NCI-H524 (cell line): ENCODE data around the gene CLK3.
"Not testable (repeated sequence)": the region's sequence is repeated elsewhere in the genome, so short reads cannot be mapped to it uniquely, and the experiment has no call there.

Experiments
- DNase-seq, 2 experiments: peaks; one replicate each; lab custom pipeline; 2025; lab: John Stamatoyannopoulos, UW

Gene CLK3

GRCh38 chr15:74615508-74616365, at the start of gene CLK3:
TSS of gene CLK3 (plus strand) at chr15:74615836. CDS start at chr15:74619197, 3,361 bp downstream.
- peak; percentile 90 to 97 for DNase-seq

GRCh38 chr15:74568594-74568993, 47.0 kb upstream of the CLK3 start:
- DNase-seq: no peak

- no peak for DNase-seq
Measured at GRCh38 chr15:74569731-74570070, 45.9 kb upstream of the CLK3 start.

- DNase-seq: no peak
Measured at GRCh38 chr15:74571191-74571590, 44.4 kb upstream of the CLK3 start.

GRCh38 chr15:74573987-74574386, 41.6 kb upstream of the CLK3 start:
- DNase-seq: no peak

GRCh38 chr15:74578496-74578994, 37.1 kb upstream of the CLK3 start:
- no peak for DNase-seq

GRCh38 chr15:74579001-74579400, 36.6 kb upstream of the CLK3 start:
- DNase-seq: no peak

- DNase-seq: peak; percentile 73 to 80
Measured at GRCh38 chr15:74580538-74581350, 34.9 kb upstream of the CLK3 start.

GRCh38 chr15:74584204-74584603, 31.4 kb upstream of the CLK3 start:
- no peak for DNase-seq

GRCh38 chr15:74584779-74585178, 30.9 kb upstream of the CLK3 start:
- DNase-seq: no peak

GRCh38 chr15:74585191-74585590, 30.4 kb upstream of the CLK3 start:
- no peak for DNase-seq

- no peak for DNase-seq
Measured at GRCh38 chr15:74585857-74586256, 29.8 kb upstream of the CLK3 start.

GRCh38 chr15:74589826-74590225, 25.8 kb upstream of the CLK3 start:
- DNase-seq: no peak

GRCh38 chr15:74592222-74592621, 23.4 kb upstream of the CLK3 start:
- no peak for DNase-seq

- no peak for DNase-seq
Measured at GRCh38 chr15:74593122-74593521, 22.5 kb upstream of the CLK3 start.

- no peak for DNase-seq
Measured at GRCh38 chr15:74594455-74594854, 21.2 kb upstream of the CLK3 start.

- DNase-seq: no peak
Measured at GRCh38 chr15:74595271-74595670, 20.4 kb upstream of the CLK3 start.

GRCh38 chr15:74596736-74597135, 18.9 kb upstream of the CLK3 start:
- not testable (repeated sequence) for DNase-seq

- not testable (repeated sequence) for DNase-seq
Measured at GRCh38 chr15:74597146-74597705, 18.4 kb upstream of the CLK3 start.

GRCh38 chr15:74598126-74598842, 17.4 kb upstream of the CLK3 start:
- DNase-seq: peak in 1 of 2 experiments; percentile 50

- DNase-seq: no peak
Measured at GRCh38 chr15:74599156-74599555, 16.5 kb upstream of the CLK3 start.
